Measurements from ENCODE around the gene TBP.
A peak's percentile ranks its signal among the peaks of the same experiment; 100 is the strongest.
"Not testable (repeated sequence)": the region's sequence is repeated elsewhere in the genome, so short reads cannot be mapped to it uniquely, and the experiment has no call there.

TBP gene

DNA sequence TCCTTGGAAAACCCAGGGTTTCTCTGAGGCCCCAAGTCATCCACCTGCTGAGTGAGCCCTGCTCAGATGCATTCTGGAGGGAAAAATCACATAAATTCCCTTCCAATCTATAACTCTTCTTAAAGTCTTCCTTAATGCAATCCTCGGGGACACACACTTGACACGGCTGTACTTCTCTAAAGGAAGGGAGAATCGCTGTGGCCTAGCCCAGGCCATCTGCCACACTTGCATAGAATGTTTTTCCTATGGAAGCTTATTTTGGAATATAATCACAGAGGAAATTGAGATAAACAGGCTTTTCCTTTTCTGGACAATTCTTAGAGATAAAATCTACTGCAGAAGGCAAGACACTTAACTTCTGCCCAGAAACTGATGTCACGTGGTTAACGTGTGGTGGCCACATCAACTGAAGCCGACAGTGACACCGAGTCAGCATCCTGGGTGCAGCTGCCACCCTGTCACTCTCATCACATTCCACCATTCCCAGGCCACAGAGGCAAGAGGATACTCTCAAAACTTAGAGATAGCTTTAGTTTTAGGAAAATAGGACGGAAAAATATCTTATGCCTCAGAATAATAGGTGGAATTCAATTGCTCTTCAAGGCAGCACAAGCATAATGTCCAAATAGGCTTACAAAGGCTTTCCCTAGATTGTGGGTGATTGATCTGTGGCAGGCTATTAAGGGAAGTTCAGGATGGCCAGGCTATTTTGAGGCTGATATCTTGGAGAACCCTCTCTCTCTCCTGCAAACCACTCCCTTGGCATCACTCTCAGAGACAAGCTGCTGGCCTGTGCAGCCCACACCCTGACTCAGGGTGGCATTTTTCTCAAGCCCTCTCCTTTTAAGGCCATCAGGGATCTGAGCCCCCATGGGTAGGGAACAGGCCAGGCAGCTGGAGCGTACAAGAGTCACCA is 30.7 kb upstream of the TBP start:
- no peak overlapping the region for H3K4me3 Mint-ChIP-seq

DNA sequence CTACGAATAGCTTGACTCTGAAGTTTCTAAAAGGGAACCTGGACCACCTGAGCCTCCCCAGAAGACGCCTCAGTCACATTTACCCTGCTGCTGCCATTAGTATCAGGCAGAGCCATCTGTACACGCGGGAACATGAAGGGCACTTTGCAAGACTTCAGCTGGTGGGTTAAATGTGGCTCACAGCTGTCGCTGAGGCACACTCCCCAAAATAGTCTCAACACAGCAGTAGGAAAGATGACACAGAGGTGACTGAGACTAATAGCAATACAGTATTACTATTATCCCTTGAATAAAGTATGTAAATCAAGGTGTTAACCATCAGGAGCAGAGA is 30.0 kb upstream of the TBP start:
- DNase-seq (ENCODE audit: low spot score), result no peak
- no peaks in the 10 kb centered on the region for H3K9me3 Mint-ChIP-seq
- H3K4me1 Mint-ChIP-seq (ENCODE audit: low read depth), result peaks cover 16% of the 10 kb centered on the region
- peaks cover 43% of the 10 kb centered on the region for H3K27me3 Mint-ChIP-seq (ENCODE audit: low read depth)
- no peaks in the 10 kb centered on the region for H3K36me3 Mint-ChIP-seq (ENCODE audit: low read depth)
- H3K27ac Mint-ChIP-seq, result no peak overlapping the region
- no peak overlapping the region for H3K4me3 Mint-ChIP-seq

More for the DNA sequence above, 30.7 kb upstream of the TBP start:
- no peak for DNase-seq (ENCODE audit: low spot score)
- no peak overlapping the region for H3K27ac Mint-ChIP-seq
- H3K36me3 Mint-ChIP-seq (ENCODE audit: low read depth), result no peaks in the 10 kb centered on the region
- H3K27me3 Mint-ChIP-seq (ENCODE audit: low read depth), result peaks cover 49% of the 10 kb centered on the region
- peaks cover 15% of the 10 kb centered on the region for H3K4me1 Mint-ChIP-seq (ENCODE audit: low read depth)
- H3K9me3 Mint-ChIP-seq, result no peaks in the 10 kb centered on the region

DNA sequence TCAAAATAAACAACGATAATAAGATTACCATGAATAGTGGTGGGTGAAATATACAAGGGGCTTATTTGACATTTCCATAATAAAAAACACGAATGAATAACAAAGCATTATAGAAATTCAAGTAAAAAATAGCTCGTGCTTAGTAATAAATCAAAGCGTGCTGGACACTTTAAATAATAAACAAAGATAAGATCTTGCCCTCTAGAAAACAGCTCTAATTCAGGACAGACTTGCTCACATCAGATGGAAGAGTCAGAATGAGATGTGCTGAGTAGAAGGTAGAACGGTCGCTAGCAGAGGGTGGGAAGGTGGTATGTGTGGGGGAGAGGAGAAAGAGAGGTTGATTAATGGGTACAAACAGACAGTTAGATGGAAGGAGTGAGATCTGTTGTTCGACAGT is 28.4 kb upstream of the TBP start:
- no peaks in the 10 kb centered on the region for H3K36me3 Mint-ChIP-seq (ENCODE audit: low read depth)
- peaks cover 16% of the 10 kb centered on the region for H3K4me1 Mint-ChIP-seq (ENCODE audit: low read depth)
- no peak overlapping the region for H3K4me3 Mint-ChIP-seq
- no peak for DNase-seq (ENCODE audit: low spot score)
- H3K27me3 Mint-ChIP-seq (ENCODE audit: low read depth), result peaks cover 28% of the 10 kb centered on the region
- no peak overlapping the region for H3K27ac Mint-ChIP-seq
- no peaks in the 10 kb centered on the region for H3K9me3 Mint-ChIP-seq

DNA sequence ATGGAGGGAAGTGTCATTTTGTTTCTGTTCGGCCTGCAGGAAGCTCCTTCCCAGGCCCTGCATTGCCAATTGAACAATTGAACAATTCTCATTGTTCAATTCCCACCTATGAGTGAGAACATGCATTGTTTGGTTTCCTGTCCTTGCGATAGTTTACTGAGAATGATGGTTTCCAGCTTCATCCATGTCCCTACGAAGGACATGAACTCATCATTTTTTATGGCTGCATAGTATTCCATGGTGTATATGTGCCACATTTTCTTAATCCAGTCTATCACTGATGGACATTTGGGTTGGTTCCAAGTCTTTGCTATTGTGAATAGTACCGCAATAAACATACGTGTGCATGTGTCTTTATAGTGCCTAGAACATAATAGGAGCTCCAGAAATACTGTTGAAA is 26.2 kb upstream of the TBP start:
- DNase-seq (ENCODE audit: low spot score); H3K36me3 Mint-ChIP-seq (ENCODE audit: low read depth); H3K27ac Mint-ChIP-seq; H3K4me3 Mint-ChIP-seq; H3K9me3 Mint-ChIP-seq: not testable (repeated sequence)
- Mint-ChIP-seq H3K27me3 (ENCODE audit: low read depth) (peaks cover 18% of the 10 kb centered on the region), H3K4me1 (ENCODE audit: low read depth) (peaks cover 10% of the 10 kb centered on the region)

DNA sequence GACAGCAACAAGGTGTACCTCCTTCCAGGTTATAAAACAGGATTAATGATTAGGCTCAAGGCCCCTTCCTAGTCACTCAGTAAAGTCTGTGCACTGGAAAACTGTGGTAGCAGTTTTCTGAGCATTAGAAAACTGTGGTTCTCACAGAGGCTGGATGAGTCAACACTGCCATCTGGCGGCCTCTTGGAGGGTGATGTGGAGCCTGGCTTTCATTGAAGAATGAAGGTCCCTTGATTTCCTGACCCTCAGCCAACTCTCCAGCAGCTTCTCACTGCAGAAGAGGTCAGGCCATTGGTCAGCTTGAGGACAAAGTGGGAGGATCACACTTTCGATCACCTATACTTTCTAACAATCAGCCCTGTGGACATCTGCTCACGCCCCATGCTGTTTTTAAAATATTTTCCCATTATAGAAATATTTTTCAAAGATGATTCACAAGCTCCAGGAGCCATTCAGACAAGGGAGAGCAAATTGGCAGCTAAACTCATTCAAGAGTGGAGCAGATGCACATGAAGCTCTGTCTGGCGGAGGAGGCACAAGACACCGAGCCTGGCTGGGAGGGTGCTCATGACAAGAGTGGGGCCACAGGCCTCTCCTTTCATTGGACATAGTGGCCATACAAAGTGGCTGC is 24.2 kb upstream of the TBP start:
- H3K36me3 Mint-ChIP-seq (ENCODE audit: low read depth), result peaks cover 11% of the 10 kb centered on the region
- H3K4me1 Mint-ChIP-seq (ENCODE audit: low read depth), result peaks cover 1% of the 10 kb centered on the region
- no peaks in the 10 kb centered on the region for H3K9me3 Mint-ChIP-seq
- DNase-seq (ENCODE audit: low spot score), result peak; percentile 46
- H3K27me3 Mint-ChIP-seq (ENCODE audit: low read depth), result peaks cover 11% of the 10 kb centered on the region
- no peak overlapping the region for H3K4me3 Mint-ChIP-seq
- H3K27ac Mint-ChIP-seq, result no peak overlapping the region

DNA sequence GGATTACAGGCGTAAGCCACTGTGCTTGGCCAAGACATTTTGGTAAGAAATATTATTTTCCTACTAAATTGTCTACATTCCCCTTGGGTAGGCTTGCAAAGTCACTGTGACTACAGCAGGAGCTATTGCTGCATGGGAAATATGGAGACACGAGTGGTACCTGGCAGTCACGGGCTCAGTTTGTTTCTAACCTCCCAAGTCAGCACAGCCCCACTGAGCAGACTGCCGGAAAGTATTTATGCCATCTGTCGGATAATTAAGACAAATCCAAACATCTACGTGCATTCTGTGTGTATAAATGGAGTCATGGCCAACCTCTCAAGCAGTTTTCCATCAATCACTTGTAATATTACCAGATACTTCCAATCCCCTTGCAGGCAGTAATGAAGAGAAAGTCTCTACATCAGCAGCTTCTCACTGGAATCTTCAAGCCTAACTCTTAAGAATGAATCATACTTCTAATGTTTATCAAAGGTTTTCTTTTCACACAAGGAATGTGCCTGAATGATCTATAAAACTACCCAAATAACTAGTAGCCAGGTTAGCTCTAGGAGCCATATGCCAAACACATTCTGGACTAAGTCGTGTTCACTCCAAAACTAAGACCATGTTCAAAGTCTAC is 21.2 kb upstream of the TBP start:
- DNase-seq (ENCODE audit: low spot score), result no peak
- Mint-ChIP-seq H3K27me3 (ENCODE audit: low read depth) (no peaks in the 10 kb centered on the region), H3K4me1 (ENCODE audit: low read depth) (peaks cover 1% of the 10 kb centered on the region), H3K27ac (no peak overlapping the region), H3K9me3 (no peaks in the 10 kb centered on the region), H3K4me3 (no peak overlapping the region), H3K36me3 (ENCODE audit: low read depth) (peaks cover 37% of the 10 kb centered on the region)

DNA sequence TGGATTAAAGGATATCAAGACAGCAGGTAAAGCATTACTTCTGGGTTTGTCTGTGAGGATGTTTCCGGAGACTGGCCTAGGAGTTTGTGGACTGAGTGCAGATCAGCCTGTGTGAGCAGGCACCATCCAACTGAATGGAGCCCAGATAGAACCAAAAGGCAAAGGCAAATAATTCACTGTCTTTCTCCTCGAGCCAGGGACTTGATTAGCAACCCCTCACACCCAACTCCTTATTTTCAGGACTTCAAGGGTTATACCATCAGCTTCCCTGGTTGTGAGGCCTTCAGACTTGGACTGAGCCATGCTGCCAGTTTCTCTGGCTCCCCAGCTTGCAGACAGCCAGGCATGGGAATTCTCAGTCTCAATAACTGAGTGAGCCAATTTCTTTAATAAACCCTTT is 20.4 kb upstream of the TBP start:
- H3K4me1 Mint-ChIP-seq (ENCODE audit: low read depth), result no peaks in the 10 kb centered on the region
- H3K27me3 Mint-ChIP-seq (ENCODE audit: low read depth), result no peaks in the 10 kb centered on the region
- H3K9me3 Mint-ChIP-seq, result no peaks in the 10 kb centered on the region
- no peak for DNase-seq (ENCODE audit: low spot score)
- peaks cover 40% of the 10 kb centered on the region for H3K36me3 Mint-ChIP-seq (ENCODE audit: low read depth)
- no peak overlapping the region for H3K27ac Mint-ChIP-seq
- no peak overlapping the region for H3K4me3 Mint-ChIP-seq

DNA sequence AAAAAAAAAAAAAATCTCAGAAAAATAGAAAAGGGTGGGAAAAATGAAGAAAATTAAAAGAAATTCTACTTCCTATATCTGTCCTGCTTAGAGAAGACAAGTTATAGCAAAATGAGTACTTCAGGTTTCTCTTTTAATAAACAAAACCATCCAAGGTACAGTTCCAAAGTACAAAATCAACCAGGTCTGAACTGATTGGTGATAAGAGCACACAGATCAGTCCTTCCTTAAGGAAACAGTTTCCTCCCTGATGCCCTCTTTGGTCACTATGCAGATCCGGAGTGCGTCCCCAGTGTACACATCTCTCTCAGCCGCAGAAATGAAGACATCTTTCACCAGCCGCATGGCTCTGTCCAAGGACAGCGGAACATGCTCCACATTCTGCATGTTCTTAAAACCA is 19.2 kb upstream of the TBP start:
- Mint-ChIP-seq H3K4me1 (ENCODE audit: low read depth) (no peaks in the 10 kb centered on the region), H3K4me3 (no peak overlapping the region), H3K36me3 (ENCODE audit: low read depth) (peaks cover 47% of the 10 kb centered on the region), H3K27ac (no peak overlapping the region), H3K27me3 (ENCODE audit: low read depth) (no peaks in the 10 kb centered on the region), H3K9me3 (no peaks in the 10 kb centered on the region)
- DNase-seq (ENCODE audit: low spot score), result no peak

DNA sequence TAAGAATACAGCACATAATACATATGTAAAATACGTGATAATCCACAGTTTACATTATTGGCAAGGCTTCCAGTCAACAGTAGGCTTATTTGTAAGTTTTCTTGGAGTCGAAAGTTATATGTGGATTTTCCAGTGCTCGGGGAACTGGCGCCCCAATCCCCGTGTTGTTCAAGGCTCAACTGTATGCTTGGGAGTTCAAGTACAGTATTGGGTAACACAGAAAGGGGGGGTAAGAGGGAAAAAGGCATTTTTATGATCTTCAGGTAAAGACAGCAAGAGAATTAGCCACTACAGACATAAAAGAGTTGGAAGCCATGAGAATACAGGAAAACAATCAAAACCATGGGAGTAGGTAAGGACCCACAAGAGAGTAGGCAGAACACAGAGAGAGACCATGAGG is 17.5 kb upstream of the TBP start:
- Mint-ChIP-seq H3K36me3 (ENCODE audit: low read depth) (peaks cover 58% of the 10 kb centered on the region), H3K27ac (no peak overlapping the region), H3K9me3 (no peaks in the 10 kb centered on the region), H3K27me3 (ENCODE audit: low read depth) (no peaks in the 10 kb centered on the region), H3K4me1 (ENCODE audit: low read depth) (peaks cover 5% of the 10 kb centered on the region), H3K4me3 (no peak overlapping the region)
- no peak for DNase-seq (ENCODE audit: low spot score)

DNA sequence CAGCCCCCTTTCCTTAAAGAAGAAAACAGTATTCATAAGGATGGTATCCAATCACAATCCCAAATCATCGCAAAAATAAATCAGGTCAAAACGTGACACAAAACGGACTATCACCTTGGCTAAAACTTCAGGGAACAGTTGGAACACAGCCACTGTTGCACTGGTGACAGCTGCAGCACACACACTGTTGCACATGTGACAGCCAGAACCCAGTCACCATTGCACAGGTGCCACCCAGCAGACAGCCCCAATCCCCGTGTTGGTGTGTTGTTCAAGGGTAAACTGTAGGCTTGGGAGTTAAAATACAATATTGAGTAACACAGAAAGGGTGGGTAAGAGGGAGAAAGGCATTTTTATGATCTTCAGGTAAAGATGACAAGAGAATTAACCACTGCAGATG is 16.8 kb upstream of the TBP start:
- no peaks in the 10 kb centered on the region for H3K27me3 Mint-ChIP-seq (ENCODE audit: low read depth)
- peaks cover 59% of the 10 kb centered on the region for H3K36me3 Mint-ChIP-seq (ENCODE audit: low read depth)
- H3K27ac Mint-ChIP-seq, result no peak overlapping the region
- peaks cover 5% of the 10 kb centered on the region for H3K4me1 Mint-ChIP-seq (ENCODE audit: low read depth)
- DNase-seq (ENCODE audit: low spot score), result no peak
- H3K9me3 Mint-ChIP-seq, result no peaks in the 10 kb centered on the region
- H3K4me3 Mint-ChIP-seq, result no peak overlapping the region

DNA sequence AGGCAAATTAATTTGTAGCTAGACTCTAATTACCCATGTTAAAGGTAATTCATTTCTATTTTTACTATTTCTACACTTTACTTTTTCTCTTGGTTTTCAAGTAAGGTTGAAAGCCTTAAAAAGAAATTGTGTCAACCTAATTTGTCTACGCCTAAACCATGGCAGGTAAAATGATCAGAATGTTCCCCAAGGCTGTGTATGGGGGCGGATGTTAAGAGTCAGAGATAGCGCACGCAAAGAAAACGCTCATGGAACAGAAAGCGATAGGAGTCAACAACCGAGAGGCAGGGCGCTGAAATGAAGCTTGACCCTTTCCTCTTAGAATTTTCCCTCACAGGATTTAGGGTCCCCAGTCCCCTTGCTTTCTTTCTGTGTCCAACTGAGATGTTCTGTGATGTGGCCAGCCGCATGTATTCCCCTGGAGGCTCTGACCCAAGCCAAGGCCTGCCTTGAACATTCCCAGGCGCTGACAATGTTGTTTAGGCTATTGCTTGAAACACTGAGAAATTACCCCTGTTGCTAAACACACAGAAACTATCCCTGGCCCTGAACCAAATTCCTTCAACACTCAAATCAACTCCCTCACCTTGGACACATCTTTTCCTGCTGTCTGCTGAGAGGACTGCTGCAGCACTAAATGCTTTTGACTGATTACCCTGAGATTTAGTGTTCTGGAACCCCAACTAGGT is 12.0 kb upstream of the TBP start:
- H3K9me3 Mint-ChIP-seq, result no peaks in the 10 kb centered on the region
- H3K27ac Mint-ChIP-seq, result no peak overlapping the region
- H3K36me3 Mint-ChIP-seq (ENCODE audit: low read depth), result peaks cover 62% of the 10 kb centered on the region
- H3K4me3 Mint-ChIP-seq, result no peak overlapping the region
- peaks cover 5% of the 10 kb centered on the region for H3K4me1 Mint-ChIP-seq (ENCODE audit: low read depth)
- no peaks in the 10 kb centered on the region for H3K27me3 Mint-ChIP-seq (ENCODE audit: low read depth)
- no peak for DNase-seq (ENCODE audit: low spot score)

DNA sequence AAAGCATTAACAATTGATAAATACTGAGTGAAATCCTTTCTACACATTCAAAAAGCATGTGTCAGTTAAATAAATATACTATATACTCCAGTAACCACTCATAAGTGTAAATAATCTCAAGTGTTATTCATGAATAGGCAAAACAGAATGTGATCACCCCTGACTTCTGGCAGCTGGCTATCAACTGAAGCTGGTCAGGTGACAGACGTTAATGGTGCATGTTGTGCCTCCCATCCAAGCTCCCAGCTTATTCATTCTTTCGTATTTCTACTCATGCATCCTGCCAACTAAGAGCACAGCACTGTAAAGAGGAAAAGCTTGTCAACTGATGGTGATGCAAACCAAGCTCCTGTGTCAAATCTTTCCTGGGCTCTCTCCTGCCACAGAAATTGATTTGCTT is 8.8 kb upstream of the TBP start:
- peaks cover 67% of the 10 kb centered on the region for H3K36me3 Mint-ChIP-seq (ENCODE audit: low read depth)
- H3K9me3 Mint-ChIP-seq, result no peaks in the 10 kb centered on the region
- no peak overlapping the region for H3K4me3 Mint-ChIP-seq
- peaks cover 15% of the 10 kb centered on the region for H3K4me1 Mint-ChIP-seq (ENCODE audit: low read depth)
- H3K27ac Mint-ChIP-seq, result no peak overlapping the region
- no peaks in the 10 kb centered on the region for H3K27me3 Mint-ChIP-seq (ENCODE audit: low read depth)
- no peak for DNase-seq (ENCODE audit: low spot score)

DNA sequence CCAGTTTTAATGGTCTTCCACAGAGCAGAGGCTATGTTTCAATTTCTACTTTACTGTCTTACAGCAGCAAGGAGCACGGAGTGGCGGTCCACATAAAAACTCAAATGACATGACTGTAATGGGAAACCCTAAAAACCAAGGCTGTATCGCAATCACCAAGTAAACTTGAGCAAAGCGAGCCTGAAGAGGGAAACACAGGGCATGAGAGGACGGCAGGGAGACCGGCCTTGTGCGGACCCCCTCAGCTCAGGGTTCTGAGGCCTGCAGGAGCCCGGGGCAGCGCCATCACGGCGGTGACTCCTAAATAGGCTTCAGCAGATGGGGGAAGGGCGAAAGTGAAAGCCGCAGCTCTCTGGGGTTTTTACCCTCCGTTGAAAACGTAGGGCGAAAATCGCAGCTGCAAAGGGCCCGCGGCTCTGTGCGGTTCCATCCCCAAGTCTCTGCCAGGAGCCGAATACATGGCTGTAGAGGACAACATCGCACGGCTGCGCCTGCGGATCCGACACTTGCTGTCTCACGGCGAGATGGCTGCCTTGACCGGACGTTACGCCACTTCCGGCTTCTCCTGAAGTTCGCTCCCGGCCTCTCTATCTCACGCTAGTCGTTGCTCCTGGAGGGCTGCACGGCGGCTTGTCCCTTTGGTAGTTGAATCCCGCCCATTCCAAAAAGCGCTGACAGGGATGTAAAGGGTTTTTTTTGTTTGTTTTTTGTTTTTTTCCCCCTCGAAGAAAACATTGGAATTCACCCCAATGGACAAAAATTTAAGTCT is 1.2 kb upstream of the TBP start, which contains the start of gene PSMB1:
TSS of gene PSMB1 (minus strand) at position 543 of the 769 bp plus-strand sequence. CDS start at position 478, 65 bp downstream.
- peaks cover 29% of the 10 kb centered on the region for H3K36me3 Mint-ChIP-seq (ENCODE audit: low read depth)
- no peak within 1 kb of the TSS for H3K27ac Mint-ChIP-seq
- H3K27me3 Mint-ChIP-seq (ENCODE audit: low read depth), result no peaks in the 10 kb centered on the region
- H3K4me1 Mint-ChIP-seq (ENCODE audit: low read depth), result peaks cover 27% of the 10 kb centered on the region
- no peaks in the 10 kb centered on the region for H3K9me3 Mint-ChIP-seq
- no peak within 1 kb of the TSS for H3K4me3 Mint-ChIP-seq
- DNase-seq (ENCODE audit: low spot score), result peak; percentile 87

All from T-helper 2 cell treated with Interferon-gamma antibody and Interleukin-4, amounts not matched to agents 5 μg/mL and 100 μg/mL, for 36 hours (primary cell).